CD4-positive, alpha-beta T cell treated with Interleukin-1 beta for 1 hour (primary cell): Measurements from ENCODE around the gene PHC3.
A peak's percentile ranks its signal among the peaks of the same experiment; 100 is the strongest.

Source experiments
- DNase-seq, 2 donors: peaks; one replicate each; pipeline ENCODE4 v3.0.0-alpha.2; 2020 to 2022

PHC3 gene

DNA sequence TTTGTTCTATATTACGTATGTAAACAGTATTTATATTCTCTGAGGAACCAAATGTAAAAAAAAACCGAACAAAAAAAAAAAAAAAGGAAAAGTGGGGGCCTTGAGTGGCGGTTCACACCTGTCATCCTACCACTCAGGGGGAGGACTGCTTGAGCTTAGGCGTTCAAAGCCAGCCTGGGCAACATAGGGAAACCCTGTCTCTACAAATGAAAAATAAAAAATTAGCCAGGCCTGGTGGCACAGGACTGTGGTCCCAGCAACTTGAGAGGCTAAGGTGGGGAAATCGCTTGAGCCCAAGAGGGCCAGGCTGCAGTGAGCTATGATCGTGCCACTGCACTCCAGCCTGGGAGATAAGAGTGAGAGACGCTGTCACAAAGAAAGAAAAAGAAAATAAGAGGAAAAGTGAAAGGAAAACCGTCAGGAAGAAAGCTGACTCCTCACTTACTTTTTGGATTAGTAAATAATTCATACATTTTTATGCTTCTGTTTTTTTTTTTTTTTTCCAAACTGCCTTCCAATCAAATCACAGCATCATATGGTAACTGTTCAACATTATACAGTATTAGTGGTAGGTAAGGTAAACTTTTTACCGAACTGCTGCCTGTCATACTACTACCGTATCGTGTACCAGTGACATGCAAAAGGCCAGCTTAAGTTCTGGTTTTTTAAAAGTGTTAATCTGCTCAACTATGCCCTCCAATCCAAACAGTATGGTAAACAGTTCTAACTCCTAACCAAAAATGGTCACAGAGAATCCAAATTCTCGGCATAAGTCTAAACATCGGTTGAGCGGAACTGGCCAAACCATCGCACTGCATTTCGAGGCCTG lies 1.2 kb downstream of the PHC3 start:
- DNase-seq: peak; percentile 6 to 48

DNA sequence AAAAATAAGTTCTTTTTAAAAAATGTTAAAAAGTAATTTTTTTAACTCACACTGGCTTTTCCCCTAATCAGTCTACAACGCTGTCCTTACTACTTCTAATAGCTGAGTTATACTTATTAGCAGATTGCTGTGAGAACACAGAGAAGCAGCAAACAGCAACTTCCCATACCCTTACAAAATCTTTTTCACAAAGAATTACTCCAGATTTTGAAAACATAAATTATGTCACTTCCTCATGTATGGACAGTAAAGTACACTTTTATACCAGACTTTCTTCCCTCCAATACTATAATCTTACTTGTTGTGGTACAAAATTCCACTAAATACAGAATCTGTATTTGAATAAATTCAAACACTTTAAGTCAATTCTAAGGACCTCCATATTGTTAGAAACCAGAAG lies 2.1 kb downstream of the PHC3 start:
- no peak for DNase-seq

DNA sequence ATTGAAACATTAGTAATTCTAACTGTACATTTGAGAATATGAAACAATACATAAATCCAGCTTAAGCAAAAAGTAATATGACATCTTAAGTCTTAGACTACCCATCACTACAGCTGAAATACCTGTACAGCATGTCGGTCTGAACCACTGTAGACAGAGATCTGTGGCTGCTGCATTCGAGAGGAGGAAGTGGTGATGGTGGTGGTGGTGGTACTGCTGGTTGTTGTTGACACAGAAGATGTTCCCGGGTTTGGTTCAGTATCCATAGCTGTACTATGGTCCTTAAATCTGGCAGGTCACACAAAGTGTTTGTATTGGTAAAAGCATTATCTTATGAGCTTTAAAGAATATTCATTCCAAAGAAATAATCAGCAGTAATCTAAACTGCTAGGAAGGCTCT lies 2.9 kb downstream of the PHC3 start:
- peak; percentile 60 to 70 for DNase-seq

DNA sequence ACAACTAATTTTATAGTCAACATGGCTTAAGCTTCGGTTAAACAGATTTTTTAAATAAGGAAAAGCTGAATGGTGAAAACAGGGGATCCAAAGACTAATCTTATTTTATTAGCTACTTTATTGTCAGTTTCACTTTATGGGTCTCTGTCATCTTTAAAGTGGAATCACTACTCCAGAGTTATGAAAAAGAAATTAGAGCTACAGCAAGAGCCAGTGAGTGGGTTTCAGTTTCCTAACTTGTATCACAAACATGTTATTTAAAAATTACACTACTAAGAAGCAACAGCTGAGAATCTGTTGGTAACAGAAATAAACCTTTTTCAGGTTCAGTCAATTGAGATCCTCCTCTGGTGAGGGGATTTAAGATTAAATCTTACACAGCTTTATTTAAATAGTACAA lies 10.0 kb downstream of the PHC3 start:
- DNase-seq: no peak

DNA sequence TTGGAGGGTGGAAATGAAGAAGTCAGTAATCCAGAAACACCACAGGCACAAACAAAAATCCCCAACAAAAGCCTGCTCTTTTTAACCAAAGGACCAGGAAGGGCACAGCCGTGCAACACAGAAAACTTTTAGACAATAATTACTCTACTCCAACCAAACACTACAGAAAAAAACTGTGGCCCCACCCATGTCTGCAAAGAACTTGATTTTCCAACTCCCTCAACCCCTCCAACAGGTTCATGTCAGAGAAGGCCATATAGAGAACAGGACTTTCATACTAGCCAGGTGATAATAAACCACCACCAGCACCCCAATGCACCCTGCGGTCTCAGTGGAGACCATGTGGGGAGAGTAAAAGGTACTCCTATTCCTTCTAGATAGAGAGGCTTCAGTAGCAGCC lies 16.8 kb downstream of the PHC3 start:
- no peak for DNase-seq

DNA sequence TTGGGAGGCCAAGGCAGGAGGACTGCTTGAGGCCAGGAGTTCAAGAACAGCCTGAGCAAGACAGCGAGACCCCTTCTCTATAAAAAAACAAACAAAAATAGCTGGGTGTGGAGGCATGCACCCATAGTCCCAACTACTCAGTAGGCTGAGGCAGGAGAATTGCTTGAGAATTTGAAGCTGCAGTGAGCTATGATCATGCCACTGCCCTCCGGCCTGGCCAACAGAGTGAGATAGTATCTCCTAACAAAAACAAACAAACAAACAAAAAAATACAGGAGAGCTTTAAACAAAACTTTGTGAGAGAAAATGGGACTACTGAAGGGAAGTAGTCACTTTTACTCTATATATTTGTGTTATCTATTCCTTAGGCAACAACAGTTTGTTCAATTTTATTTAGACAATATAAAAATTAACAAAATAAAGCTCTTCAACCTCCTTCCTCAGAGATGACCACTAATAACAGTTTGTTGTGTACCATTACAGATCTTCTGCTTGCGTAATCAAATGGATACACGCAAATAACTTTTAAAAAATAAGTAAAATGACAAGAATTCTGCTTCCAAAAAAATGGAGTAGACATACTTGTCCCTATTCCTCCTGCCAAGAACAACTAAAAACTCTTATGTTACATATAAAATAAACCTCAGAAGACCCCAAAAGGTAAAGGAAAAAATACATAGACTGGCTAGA lies 17.4 kb downstream of the PHC3 start:
- DNase-seq: no peak

DNA sequence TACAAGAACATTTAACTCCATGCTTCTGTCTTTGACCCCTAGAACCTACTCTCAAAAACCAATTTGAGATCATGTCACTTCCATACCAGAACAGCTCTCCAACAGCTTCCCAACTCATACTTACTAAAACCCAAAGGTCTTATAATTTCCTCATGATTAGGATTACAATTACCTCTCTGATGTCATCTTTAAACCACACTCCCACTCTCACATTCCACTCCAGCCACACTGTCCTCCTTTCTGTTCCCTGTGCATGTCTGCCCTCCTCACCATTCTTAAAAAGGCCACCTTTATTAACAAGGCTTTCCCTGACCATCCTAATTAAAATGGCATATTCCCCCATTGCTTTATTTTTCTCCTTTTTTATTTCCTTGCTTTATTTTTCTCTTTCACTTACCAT lies 18.9 kb downstream of the PHC3 start:
- no peak for DNase-seq

DNA sequence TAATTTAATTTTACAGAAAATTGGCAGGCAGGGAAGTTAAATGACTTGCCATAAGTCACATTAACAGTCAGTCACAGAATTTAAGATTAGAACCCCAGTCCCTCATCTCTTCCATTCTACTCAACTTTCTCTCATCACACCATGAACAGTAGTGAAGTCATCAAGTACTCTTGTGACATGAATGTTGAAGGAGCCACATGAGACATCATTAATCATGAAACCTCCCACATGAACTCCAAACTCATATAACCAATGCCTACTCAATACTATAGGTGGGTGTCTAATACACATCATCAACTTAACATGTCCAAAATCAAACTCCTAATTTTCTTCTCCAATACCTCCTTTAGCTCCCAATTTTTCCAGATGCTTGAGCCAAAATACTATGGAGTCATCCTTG lies 19.5 kb downstream of the PHC3 start:
- DNase-seq: no peak

DNA sequence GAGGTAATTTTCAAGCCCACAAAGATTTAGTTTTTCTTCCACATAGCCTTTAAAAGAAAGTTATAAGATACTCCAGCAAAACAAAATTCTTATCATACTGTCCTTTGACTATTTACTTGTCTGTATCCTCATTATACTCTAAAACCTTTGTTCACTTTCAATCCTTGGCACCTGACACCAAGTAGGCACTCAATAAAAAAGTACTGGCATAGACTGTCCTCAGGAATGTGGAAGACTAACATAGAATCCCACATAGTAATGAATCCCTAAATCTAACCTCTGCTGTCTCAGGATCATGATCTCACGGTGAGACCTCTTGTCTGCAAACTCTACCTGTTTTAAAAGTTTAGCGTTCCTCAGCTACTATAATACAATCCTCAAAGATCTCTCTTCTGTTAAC lies 21.6 kb downstream of the PHC3 start:
- no peak for DNase-seq

DNA sequence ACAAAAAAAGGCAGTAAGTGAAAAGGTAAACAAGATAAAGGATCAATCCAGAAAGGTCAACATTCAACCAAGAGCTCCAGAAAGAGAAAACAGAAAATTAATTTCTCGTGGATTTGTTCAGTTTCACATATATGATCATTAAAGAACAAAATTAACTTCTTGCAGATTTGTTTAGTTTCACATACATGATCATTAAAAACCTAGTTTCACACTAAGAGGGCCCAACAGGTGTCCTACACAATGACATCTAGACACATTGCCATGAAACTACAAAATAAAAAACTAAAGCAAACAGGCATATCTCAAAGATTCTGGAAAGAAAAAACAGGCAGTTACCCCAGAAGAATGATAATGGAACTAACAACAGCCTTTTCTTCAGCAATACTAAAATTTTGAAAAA lies 22.1 kb downstream of the PHC3 start:
- no peak for DNase-seq

DNA sequence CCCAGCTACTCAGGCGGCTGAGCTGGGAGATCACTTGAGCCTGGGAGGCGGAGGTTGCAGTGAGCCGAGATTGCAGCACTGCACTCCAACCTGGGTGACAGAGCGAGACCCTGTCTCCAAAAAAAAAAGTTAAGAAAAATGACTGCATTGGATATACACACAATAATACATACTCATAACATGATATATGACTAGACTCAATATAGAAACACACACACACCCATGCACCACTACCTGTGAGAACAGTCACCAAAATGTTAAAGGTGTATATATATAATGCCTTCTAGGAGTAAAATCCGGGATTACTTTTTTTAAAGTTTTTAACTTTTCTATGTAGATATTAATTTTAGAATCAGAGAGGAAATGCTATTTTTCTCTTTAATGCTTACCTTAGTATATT lies 25.9 kb downstream of the PHC3 start:
- no peak for DNase-seq

DNA sequence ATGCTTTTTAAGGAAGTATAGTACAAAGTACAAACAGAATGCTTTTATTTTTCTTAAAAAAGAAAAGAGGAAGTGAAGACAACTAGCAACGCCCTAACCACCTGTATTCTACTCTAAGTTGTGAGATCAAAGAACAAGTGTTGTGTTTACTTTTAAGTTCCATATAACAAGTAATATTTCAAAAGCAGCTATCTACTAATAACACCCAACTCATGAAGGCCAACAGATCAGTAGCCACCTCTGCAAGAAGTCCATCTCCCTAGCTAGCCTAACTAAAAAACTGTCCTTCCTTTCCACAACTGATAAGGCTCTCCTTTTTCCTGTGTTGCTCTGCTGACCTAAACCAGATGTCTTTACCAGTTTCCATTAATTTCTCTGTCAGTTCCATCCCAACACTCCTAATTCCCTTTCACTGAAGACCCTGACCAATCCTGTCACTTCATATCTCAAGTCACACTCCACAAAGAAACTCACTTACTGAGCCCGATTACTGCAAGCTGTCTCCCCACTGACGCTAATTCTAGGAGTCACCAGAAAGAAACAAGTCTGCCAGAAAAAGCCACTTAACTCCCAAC lies 26.9 kb downstream of the PHC3 start:
- no peak for DNase-seq

DNA sequence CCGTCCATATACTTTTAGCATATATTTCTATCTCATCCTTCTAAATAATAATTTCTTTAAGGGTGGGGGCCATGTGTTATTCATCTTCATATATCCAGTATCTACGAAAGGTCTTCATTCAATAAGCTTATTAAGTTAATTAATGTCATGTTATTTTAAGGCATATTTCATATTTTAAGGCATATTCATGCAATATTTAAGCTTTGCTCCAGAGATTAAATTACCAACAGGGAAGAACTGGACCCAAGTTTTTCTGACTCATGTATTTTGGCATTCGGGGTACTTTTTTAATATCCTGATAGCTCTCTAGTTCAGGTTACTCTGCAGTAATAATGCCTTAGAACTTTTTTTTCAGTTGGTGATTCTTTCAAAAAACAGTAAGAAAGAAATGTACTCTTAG lies 27.4 kb downstream of the PHC3 start:
- DNase-seq: no peak

DNA sequence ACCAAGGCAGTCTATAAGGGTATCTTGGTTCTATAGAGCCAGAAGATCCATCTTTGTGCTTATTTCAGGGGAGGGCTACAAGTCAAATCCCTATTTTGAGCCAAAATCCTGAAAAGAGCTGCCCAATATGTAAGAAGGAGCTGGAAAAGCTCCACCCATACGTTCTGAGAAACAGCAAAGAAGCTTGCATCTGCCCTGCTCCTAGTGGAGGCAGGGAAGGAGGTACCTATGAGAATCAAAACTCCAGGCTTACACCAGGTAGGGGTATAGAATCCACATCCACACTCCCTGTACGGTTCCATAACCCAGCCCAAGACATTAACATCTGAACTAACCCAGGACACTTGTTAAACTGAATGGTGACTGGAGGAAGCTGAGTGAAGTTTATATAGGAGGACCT lies 30.0 kb downstream of the PHC3 start:
- no peak for DNase-seq

DNA sequence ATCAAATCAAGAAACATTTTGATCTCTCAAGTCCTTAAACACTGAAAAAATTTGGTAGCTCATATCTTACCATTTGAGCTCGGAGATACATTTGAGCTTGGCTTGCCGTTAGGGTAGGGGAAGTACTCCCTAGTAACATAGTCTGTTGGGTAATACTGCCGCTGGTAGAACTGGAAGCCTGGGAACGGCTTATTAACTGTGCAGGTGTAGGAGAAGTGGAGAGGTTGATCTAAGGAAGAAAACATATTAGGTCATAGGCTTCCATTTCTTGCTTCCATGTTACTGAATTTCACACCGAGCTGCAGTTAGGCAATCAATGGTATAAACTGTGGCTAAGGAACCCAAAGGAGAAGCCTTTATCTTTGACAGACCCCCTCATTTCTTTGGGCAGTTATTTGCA lies 32.5 kb downstream of the PHC3 start:
- DNase-seq: no peak

DNA sequence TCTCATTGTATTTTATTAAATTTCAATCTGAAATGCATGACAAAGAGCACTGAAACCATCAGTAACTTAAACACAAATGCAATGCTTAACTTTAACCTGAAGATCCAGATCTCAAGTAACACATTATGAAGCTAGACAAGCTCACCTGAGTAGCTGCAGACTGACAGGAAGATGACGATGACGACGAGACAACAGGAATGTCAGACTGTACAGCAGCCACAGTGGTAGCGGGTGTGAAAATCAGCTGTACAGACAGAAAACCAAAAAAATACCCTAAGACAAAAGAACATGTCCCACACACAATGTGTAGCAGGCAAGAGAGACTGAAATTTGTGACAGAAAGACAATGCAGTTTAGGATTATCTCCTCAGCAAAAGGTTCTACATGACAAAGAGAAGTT lies 36.3 kb downstream of the PHC3 start:
- DNase-seq: no peak

DNA sequence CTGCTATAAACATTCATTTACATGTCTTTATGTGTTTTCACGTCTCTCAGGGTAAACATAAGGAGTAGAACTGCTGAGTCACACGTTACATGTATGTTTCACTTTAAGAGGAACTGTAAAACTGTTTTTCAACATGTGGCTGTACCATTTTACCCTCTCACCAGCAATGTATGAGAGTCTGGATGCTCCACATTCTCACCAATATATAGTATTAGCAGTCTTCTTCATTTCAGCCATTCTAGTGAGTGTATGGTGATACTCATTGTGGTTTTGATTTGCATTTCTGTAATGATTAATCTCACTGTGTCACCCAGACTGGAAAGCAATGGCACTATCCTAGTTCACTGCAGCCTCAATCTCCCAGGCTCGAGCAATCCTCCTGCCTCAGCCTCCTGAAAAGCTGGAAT lies 37.1 kb downstream of the PHC3 start:
- DNase-seq: no peak

DNA sequence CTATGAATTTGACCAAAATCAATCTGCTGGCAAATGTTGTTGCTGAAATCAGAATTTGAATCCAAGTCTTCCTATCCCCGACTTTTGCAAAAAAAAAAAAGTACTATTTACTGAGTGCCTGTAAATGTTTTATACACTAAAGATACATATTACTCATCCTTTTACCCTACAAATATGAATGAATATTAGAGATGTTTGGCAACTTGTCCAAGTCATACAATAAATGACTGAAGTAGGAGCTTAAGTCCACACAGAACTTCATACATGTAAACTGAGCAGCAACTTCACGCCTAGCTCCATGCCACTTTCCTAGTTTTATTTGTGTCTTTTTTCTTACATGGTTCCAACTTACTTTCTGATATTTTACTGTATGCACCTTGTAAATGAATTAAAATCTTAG lies 39.2 kb downstream of the PHC3 start:
- DNase-seq: no peak

DNA sequence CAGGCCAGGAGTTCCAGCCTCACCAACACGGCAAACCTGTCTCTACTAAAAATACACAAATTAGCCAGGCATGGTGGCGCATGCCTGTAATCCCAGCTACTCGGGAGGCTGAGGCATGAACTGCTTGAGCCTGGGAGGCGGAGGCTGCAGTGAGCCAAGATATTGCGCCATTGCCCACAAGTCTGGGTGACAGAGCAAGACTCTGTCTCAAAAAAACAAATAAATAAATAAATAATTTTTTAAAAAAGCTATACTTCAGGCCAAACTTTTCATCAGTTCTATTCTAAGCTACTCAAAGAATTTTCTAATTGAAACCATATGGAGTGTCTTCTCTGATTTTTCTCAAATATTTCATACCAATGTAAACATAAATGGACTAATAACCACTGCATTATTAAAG lies 43.5 kb downstream of the PHC3 start:
- DNase-seq: no peak

DNA sequence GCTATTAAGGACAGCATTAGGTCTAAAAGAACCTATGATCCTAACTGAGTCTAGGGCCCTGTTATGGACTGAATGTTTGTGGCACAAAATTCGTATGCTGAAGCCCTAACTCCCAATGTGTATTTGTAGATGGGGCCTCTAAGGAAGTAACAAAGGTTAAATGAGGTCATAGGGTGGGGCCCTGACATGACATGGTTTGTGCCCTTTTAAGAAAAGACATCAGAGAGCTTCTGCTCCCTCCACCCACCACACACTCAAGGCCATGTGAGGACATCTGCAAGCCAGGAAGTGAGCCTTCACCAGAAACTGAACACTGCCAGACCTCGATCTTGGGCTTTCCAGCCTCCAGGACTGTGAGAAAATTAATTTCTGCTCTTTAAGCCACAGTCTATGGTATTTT lies 49.2 kb downstream of the PHC3 start:
- DNase-seq: no peak

DNA sequence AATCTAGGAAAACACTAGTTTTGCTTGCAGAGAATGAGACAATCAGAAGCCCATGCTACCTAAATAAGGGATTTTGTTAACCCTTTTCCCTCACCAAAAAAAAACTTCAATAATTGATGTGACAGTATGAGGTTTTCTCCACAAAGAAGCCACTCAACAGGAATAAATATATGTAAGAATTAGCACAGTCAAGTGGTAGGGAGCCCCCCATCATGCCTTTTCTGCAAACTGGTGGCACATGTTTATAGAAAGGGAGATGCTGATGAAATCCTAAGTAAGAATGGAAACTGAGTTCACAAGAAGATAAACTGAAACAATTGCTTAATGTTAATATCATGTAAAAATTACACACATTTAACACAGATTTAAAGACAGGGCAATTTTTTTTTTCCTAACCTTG lies 51.0 kb downstream of the PHC3 start:
- no peak for DNase-seq

DNA sequence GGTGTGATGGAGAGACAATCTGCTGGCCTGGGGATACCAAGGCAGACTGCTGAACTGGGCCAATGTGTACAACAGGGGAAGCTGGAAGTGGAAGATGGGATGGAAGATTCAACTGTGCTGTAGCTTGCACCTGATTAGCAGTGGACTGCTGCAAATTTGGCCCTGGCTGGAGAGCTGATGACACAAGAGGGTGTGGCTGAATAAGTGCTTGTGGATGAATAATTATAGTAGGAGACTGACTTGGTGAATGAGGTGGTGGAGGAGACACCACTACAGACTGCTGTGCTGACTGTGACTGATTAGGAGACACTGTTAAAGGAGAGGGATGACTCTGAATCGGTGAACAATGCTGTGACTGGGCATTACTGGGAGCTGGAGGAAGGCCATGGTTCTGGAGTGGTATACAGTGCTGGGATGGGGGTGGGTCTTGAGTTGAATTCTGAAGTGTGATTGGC lies 52.5 kb downstream of the PHC3 start:
- DNase-seq: no peak

DNA sequence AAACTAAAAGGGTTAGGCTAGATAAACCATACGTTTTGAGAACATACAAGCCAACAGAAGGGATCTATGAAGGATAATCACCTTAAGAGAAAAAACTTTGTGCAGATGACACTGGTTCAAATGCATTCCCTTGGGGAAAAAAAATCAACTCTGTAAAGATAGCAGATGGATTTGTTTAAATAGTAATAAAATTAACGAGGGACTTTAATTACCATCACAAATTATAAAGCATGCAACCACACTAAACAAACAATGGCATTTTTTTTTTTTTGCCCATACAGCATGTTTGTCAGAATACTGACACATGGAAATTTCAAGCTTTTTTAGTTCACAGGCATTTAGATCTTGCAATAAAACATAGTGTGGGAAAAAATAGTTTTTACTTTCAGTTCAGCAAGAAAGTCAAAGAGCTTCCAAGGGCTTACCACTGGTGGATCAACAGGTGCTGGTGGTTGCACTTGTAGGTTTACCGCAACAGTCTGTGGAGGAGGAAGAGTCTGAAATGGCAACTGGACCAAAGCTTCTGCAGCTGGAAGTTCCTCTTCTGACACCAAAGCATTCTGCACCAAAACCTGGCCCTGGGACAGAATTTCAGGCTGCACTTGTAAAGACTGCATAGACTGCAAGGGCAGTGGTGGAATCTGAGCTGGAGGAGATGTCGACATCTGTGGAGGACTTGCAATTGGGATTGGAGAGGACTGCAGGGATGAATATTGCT lies 53.1 kb downstream of the PHC3 start:
- peak; percentile 1 to 26 for DNase-seq

DNA sequence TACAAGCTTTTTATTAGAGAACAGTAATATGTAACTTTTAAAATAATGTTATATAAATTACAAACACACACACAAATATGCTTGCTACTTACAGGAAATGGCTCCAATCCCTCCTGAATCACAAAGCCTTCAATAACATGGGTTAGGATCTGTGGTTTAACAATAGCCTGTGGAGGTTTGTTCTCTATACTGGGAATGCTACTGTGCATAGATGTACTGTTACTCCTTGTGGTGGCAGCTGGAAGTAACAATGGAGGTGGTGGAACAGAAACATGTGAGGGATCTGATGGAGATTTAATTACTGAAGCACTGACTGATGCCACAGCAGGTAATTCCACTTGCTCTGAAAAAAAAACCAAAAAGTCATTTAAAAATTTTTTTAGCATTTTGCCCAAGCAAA lies 64.4 kb downstream of the PHC3 start:
- DNase-seq: no peak
